Left renal cortex interstitium (tissue), 4 donors: ENCODE results near the gene UQCRHL. TPM values are rescaled to one million over a fixed set of nuclear protein-coding genes. Genes with fewer than 3 reads are reported as not detected.
"Not testable (repeated sequence)": the region's sequence is repeated elsewhere in the genome, so short reads cannot be mapped to it uniquely, and the experiment has no call there.

ENCODE experiments used
- DNase-seq, 4 donors: peaks; one replicate each; pipeline ENCODE4 v3.0.0-alpha.2; 2013; ENCODE audit warnings: low read depth in 4 of 4, low spot score in 2 of 4, missing footprints in 1 of 4
- polyA plus RNA-seq, 4 donors: library from polyadenylated mRNA; unstranded; fragments of 120-200 nt; gene quantifications; one replicate each; pipeline ENCODE4 v1.2.1, GENCODE V29; 2013; ENCODE audit not compliant: insufficient read length in 4 of 4

The UQCRHL gene
- polyA plus RNA-seq: 1 to 10 TPM; 1.4 to 3.8 (median 1.7) TPM

GRCh38 chr1:15807549-15807948, at the start of gene UQCRHL:
Gene UQCRHL (minus strand): TSS chr1:15807649. CDS start chr1:15807649, 0 bp downstream.
- DNase-seq: not testable (repeated sequence)

DNA sequence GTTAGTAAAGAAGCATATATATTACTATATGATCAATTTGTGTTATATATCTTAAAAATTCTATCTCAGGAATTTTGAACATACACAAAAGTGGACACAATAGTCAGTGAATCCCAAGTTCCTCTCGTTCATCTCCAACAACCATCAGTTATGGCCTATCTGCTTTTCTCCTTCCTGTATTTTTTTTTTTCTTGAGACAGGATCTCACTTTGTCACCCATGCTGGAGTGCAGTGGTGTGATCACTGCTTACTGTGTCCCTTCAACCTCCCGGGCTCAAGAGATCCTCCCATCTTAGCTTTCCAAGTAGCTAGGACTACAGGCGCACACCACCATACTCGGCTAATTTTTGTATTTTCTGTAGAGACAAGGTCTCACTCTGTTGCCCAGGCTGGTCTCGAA, 49.4 kb upstream of the UQCRHL start:
- DNase-seq: no peak

DNA sequence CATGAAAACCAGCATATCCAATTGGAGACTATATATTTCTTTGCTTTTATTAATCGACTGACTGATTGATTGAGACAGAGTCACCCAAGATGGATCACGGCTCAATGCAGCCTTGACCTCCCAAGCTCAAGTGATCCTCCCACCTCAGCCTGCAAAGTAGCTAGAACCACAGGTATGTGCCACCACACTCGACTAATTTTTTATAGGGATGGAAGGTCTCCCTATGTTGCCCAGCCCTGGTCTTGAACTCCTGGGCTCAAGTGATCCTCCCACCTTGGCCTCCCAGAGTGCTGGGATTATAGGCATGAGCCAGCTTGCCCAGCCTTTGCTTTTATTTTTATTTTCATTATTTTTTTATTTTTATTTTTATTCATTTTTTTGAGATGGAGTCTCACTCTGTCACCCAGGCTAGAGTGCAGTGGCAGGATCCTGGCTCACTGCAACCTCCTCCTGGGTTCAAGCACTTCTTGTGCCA, 45.4 kb upstream of the UQCRHL start:
- DNase-seq: no peak

DNA sequence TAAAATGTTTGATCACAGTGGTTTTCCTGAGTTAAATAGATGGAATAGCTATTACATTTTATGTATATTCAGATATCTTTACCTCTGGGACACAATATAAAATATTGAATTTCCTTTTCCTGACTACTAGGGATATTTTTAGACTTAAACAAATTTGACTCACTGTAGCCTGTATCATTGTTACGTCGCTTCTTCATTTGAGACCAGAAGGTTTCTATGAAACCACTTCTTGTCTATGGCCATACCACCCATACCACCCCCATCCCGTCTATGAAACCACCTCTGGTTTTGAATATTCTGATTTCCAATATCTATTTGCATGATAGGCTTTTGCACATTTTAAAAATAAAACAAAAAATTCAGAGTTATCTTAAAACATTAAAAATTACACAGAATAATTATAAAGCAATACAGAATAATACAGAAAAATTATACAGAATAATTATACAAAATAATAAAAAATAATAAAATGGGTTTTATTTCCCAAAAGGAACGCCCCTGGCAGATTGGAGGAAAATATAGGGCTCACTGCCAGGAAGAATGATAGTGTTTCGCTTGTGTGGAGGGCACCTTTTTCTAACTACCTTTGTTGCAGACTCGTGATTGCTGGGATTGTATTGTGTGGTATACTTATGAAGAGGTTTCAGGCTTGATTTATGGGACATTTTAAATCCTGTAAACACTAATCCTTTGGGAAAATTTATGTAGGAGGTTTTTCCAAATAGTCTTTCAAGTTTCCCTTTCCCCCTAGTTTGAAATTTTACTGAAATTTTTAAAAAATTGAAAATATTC, 44.8 kb upstream of the UQCRHL start:
- DNase-seq: no peak

DNA sequence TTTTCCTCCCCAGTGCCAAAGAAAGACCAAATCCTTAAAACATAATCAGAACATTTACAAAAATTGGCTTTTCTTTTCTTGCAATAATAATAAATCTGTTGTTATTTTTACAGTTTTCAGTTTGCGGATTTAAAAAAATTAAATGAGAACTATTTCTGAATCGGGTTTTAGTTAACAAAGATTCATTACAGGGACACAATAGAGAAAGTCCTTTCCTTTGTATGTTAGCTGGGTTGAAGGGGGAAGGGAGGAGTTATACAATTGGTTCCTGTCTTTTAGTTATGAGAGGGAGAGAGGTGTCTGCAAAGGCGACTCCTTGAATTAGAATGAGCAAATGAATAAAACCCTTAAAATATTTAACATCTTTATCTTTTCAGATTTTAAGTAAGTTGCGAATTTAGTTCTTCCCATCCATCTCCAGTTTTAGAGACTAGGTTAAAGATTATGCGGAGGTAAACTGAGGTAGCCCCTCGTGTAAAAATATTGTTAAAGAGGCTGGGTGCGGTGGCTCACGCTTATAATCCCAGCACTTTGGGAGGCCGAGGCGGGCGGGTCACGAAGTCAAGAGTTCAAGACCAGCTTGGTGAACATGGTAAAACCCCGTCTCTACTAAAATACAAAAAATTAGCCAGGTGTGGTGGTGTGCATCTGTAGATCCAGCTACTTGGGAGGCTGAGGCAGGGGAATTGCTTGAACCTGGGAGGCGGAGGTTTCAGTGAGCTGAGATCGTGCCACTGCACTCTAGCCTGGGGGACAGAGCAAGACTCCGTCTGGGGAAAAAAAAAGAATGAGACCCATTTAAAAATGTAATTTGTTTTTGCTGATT, 44.0 kb upstream of the UQCRHL start:
- DNase-seq: no peak

DNA sequence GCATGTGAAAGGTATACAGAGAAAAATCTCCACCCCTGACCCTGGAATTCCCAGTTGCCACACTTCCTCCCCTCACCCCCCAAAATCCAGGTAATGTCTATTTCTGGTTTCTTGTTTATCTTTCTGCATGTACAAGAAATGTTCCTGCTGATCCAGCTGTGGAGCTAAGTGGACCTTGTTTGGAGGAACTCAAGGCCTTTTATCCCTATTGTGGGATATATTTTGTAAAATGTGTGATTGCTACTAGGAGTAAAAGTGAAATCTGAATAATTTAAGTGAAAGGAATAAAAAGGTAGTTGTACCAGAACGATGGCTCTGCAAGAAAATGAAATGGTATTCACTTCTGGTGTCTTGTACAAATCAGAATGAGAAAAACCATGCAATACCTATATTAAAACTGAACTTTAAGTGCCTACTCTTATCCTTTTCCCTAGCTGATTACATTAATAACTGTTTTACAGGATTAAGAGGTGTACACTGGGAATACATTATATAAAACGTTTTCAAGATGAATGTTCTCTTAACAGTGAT, 43.1 kb upstream of the UQCRHL start:
- no peak for DNase-seq

- peak in 3 of 4 donors; percentile 79 to 91 (median 82) for DNase-seq
Observed at GRCh38 chr1:15849775-15850324, 42.4 kb upstream of the UQCRHL start.

- peak in 3 of 4 donors; percentile 84 to 86 (median 84) for DNase-seq
Observed at GRCh38 chr1:15848929-15849774, 41.7 kb upstream of the UQCRHL start.

DNA sequence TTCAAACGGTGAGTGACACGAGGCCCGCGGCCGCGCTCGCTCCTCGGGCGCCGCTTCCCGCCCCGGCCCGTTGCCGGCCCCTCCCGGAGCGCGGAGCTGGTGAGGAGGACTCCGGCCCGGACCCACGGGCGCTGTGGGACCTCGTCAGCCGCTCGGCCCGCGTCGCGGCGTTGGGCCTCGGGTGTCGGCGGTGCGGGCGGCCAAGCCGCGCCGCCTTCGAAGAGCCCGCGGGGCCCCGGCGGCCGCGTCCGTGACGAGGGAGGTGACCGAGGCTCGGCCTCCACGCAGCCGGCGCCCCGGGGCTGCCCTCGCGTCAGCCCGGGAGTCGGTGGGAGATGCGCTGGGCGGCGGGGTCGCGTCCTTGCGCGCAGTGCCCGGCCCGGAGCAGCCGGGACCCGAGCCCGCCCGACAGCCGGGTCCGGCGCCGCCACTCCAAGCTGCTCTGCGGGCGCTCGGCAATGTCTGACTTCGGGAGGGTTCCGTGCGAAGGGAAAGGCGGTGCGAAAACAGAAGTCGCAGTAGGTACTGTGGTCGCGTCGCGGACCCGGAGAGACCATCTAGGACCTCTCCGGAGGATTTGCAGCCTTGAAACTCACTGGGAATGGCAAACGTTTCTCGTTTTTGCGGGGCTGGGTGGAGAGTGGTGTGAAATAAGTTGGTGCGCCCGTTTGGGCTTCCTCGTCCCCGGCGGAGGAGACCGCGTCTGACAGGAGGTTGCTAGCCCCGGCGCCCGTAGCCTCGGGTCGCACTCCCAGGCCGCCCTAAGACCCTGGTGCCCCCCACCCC, 40.9 kb upstream of the UQCRHL start:
- no peak for DNase-seq

GRCh38 chr1:15847893-15848142, 40.4 kb upstream of the UQCRHL start:
- DNase-seq: no peak

- DNase-seq: peak in 3 of 4 donors; percentile 86 to 98 (median 95)
Observed at GRCh38 chr1:15847100-15847892, 39.8 kb upstream of the UQCRHL start, which contains the start of gene SPEN. Gene SPEN (plus strand): TSS chr1:15847707. CDS start chr1:15848068, 361 bp downstream.

DNA sequence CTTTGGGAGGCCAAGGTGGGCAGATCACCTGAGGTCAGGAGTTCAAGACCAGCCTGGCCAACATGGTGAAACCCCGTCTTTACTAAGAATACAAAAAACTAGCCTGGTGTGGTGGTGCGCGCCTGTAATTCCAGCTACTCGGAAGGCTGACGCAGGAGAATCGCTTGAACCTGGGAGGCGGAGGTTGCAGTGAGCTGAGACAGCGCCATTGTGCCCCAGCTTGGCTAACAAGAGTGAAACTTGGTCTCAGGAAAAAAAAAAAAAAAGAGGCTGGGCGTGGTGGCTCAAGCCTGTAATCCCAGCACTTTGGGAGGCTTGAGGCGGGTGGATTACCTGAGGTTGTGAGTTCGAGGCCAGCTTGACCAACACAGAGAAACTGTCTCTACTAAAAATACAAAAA, 38.6 kb upstream of the UQCRHL start:
- DNase-seq: not testable (repeated sequence)

DNA sequence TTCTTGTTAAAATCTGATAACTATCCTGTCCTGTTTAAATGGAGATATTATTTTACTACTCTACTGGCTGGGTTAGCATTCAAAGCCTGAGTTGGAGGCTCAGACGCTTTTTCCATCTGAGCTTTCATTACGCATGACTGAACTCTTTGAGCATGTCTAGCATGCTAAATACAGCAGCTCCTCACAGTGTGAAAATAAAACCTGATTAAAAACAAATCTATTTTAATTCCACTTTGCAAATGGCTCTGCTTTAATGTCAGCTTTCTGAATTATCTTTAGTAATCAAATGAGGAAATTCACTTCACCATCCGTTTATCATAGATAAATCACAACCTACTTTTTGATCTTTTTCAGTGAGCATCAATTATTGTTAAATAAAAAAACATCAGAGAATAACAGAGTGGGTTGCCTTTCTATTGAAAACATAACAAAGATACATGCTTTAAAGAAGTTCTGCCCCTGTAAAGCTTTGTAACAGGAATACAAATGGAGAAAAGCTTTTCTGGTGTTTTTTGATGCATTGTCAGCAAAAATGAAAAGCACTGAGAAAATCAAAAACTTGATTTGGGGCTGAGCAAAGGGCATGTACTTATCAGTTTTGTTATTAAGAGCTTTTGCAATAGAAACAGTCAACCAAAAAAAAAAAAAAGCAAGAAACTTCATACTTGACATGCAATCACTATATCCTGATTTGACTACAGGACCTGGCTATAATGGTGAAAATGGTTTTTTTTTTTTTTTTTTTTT, 36.5 kb upstream of the UQCRHL start:
- peak in 1 of 4 donors; percentile 44 for DNase-seq

DNA sequence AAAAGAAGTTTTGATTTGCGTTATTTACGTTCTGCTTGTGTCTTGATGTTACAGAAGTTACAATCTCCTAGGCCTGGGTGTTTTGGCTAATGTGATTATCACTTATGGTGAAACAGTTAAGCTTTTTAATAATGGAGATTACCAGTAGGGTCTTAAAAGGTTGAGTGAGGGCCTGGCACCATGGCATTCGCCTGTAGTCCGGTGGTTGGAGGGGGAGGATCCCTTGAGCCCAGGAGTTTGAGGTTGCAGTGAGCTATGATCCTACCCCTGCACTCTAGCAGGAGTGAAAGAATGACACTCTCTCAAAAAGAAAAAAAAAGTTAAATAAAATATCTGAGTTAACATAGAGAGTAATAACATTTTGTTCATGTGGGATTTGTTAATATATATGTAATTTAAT, 31.3 kb upstream of the UQCRHL start:
- no peak for DNase-seq

- no peak for DNase-seq
Observed at GRCh38 chr1:15837931-15838330, 30.5 kb upstream of the UQCRHL start.

- no peak for DNase-seq
Observed at GRCh38 chr1:15836772-15837669, 29.6 kb upstream of the UQCRHL start.

GRCh38 chr1:15836511-15836771, 29.0 kb upstream of the UQCRHL start:
- DNase-seq: not testable (repeated sequence)
